ENCODE data around the gene PPP1R9B.

The PPP1R9B gene

DNA sequence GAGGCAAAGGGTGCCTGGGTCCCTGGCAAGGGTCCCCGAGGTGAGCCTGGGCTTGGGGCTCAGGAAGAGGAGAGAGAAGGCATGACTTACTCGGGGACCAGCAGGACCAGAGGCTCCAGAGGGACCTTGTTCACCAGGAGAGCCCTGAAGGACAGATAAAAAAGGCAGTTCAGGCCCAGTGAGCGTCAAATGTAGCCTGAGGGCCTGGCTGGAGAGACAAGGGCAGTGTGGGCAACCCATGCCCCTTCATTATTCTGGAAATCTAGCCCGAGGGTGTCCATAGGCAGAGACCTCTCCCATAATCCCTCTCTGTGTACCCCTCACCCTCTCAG, 36.9 kb upstream of the PPP1R9B start:
- no peak for DNase-seq (ENCODE audit: low read depth in 3 of 3)

- no peak for DNase-seq (ENCODE audit: low read depth in 3 of 3)
These were observed 36.4 kb upstream of the PPP1R9B start for GRCh38 chr17:50186661-50187393.

- DNase-seq (ENCODE audit: low read depth in 3 of 3) = no peak
These were observed 35.4 kb upstream of the PPP1R9B start for GRCh38 chr17:50185631-50186471.

DNA sequence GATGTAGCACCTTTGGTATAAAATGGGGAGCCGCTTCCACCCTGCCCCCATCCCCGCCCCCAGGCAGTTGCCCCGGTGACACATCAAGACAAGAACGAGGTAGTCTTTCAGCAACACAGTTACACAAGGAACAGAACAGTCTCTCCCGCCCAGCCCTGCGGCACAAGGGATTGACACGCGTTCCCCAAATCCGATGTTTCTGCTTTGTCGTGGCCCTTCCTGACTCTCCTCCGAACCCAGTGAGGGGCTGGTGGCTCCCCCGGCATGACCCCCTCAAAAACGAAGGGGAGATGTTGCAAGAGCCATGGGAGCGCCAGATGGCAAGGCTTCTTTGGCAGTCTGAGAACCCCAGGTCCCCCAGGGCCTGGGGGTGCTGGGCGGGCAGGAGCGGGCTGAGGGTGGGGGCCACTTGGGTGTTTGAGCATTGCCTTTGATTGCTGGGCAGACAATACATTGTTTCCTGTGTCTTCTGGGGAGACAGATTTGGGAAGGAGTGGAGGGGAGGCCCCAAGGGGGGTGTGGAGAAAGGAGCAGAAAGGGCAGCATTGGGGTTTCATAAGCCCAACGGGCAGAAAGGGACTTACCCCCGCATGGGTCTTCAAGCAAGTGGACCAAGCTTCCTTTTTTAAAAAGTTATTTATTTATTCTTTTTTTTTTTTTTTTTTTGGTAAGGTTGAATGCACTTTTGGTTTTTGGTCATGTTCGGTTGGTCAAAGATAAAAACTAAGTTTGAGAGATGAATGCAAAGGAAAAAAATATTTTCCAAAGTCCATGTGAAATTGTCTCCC, 34.3 kb upstream of the PPP1R9B start:
- no peak for DNase-seq (ENCODE audit: low read depth in 3 of 3)

DNA sequence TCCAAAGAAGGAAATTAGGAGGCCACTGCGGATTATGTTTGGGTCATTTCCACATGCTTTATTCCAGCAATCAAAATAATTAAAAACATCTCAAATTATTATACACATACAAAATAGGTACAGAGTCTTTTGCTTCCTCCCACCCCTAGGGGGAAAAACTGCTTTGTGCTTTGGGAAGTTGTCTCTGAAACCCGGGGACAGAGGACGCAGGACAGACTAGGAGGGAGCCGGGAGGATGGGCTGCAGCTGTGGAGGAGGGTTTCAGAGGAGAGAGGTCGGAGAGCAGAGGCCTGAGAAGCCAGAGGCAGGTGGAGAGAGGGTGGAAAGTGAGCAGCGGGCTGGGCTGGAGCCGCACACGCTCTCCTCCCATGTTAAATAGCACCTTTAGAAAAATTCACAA, 33.6 kb upstream of the PPP1R9B start:
- no peak for DNase-seq (ENCODE audit: low read depth in 3 of 3)

- DNase-seq (ENCODE audit: low read depth in 3 of 3) = no peak
These were observed 33.0 kb upstream of the PPP1R9B start for GRCh38 chr17:50183421-50183994.

- DNase-seq (ENCODE audit: low read depth in 3 of 3) = no peak
These were observed 32.4 kb upstream of the PPP1R9B start for GRCh38 chr17:50182783-50183420.

- DNase-seq (ENCODE audit: low read depth in 3 of 3) = no peak
These were observed 31.4 kb upstream of the PPP1R9B start for GRCh38 chr17:50181591-50182560.

DNA sequence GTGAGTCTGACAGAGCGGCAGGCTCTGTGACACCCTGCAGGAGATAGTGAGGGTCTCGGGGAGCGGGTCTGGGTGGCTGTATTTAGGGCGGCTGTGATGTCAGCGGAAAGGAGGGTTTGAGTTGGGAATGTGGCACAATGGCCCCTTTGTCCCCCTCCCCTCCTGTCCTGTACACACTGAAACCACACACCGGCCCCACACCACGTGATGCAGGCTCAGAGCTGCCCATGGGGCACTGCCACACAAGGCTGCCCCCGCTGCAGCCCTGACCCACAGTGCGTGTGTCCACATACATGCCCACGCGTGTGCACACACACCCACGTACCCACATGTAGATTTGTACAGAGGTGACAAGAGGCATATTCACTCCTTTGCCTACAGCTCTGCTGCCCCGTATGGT, 30.7 kb upstream of the PPP1R9B start:
- DNase-seq (ENCODE audit: low read depth in 3 of 3) = no peak

GRCh38 chr17:50180620-50181019, 30.1 kb upstream of the PPP1R9B start:
- no peak for DNase-seq (ENCODE audit: low read depth in 3 of 3)

- no peak for DNase-seq (ENCODE audit: low read depth in 3 of 3)
These were observed 29.6 kb upstream of the PPP1R9B start for GRCh38 chr17:50180111-50180510.

DNA sequence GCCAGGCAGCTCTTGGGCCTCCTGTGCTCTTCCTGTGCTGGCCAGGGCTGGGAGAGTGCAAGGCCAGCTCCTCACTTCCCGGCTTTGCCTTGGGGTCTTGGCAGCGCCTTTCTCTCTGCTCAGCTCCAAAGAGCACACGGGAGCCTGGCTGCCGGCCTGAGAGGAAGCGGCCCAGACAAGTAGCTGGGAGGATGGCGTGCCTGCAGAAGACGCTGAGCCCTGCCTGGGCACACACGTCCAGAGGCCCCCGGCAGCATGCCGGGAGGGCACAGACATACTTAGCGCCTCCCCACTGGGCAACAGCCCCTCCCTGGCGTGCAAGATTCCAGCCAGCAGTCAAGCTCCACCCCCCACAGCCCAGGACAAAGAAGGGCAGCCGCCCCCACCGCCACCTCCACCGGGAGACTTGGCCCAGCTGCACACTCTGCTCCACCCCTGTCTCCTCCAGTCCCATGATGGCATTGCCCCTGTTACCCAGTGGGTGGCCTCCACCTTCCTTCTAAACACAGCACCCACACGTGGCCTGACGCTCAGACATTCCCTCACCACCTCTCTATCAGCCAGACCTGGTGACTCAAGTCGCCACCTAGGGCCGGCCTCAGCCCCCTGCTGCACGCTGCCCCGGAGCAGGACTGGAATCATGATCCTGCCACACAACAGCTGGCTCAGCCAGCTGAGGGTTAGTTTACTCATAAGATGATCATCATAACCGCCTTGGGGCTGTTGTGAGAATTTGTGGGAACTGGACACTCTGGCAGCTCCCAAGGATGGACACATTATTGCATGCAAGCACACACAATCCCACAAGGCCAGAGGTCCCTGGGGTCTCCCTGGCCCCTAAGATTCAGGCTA, 27.7 kb upstream of the PPP1R9B start:
- DNase-seq (ENCODE audit: low read depth in 3 of 3) = peak in 2 of 3 experiments; percentile 18 to 20

DNA sequence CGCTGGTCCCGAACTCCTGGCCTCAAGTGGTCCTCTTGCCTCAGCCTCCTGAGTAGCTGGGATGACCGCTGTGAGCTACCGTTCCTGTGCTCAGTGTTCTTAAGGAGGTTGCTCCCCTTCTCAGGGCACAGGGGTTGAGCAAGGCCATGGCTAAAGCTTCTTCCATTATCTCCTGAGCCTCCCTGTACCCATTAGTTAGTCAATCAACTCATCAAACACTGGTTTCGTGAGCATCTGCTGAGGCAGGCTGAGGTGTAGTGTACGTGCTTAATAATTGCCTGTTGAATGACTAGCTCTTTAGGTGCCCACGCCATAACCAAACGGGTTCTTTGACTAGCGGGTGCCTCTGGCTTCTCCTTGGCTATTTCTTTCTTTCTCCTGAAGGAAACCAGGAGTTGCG, 27.0 kb upstream of the PPP1R9B start:
- no peak for DNase-seq (ENCODE audit: low read depth in 3 of 3)

GRCh38 chr17:50176559-50177357, 26.3 kb upstream of the PPP1R9B start:
- no peak for DNase-seq (ENCODE audit: low read depth in 3 of 3)

DNA sequence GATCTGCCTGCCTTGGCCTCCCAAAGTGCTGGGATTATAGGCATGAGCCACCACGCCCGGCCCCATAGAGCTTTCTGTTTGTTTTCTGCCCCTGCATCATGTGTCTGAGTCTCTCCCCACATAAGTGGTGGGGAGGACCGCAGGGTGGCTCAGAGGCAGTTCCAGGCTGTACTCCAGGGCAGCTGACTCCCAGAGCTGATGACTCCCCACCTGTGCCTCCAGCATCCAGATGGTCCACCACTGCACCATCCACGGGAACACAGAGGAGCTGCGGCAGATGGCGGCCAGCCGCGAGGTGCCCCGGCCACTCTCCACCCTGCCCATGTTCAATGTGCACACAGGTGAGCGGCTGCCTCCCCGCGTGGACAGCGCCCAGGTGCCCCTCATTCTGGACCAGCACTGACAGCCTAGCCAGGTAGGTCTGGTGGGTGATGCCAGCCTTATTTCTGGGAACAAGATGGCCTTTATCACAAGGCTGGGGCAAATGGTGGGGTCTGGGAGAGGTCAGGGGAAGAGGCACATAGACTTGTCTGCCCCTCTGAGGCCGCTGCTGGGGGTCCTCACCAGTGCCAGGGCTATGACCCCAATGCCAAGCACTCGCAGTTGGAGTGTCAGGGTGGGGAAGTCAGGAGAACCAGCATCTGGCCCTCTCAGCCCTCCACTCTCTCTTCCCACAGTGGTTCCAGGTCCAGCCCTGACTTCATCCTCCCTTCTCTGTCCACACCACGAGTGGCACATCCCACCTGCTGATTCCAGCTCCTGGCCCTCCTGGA, 24.7 kb upstream of the PPP1R9B start:
- no peak for DNase-seq (ENCODE audit: low read depth in 3 of 3)

DNA sequence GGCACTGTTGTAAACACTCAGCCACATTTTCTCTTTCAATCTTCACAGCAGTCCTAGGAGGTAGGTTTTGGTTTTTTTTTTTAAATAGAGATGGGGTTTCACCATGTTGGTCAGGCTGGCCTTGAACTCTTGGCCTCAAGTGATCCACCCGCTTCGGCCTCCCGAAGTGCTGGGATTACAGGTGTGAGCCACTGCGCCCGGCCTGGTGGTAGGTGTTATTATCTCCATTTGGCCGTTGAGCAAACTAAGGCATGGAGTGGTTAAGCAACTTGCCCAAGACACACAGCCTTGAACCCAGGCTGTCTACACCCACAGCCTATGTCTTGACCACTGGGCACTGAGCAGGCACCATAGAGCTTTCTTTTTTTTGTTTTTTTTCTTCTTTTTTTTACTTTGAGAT, 24.0 kb upstream of the PPP1R9B start:
- no peak for DNase-seq (ENCODE audit: low read depth in 3 of 3)

DNA sequence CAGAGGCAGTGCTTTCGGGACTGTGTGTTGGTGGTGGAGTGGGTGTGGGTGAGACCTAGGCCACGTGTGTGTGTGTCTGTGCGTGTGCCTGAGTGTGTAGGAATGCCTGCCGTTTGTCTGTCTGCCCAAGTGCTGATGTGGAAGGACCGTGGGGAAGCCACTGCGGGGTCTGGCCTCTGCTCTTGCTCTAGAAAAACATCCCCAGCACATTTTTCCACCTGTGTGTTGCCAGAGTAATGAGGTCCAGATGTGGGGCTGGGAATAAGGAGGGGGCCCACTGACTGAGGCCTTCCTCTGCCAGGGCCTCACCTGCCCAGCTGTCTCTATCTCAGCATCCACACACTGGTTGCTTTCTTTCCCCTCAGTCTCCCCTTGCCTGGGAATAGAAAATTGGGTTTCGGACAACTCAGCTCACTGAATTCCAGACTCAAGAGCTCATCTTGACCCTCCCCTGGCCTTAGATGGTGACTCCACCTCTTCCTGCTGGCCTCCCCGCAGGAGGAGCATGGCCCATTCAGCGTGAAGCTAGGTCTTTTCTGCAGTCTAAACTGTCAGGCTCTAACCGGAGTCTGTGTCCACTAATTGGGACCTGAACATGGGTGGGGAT, 23.0 kb upstream of the PPP1R9B start:
- no peak for DNase-seq (ENCODE audit: low read depth in 3 of 3)
